GM12878 (cell line): Measurements from ENCODE around the gene CDC42BPA. TPM values are rescaled to one million over a fixed set of nuclear protein-coding genes. Genes with fewer than 3 reads are reported as not detected.
A peak's percentile ranks its signal among the peaks of the same experiment; 100 is the strongest.

ENCODE experiments used
- ATAC-seq: fragments of 200-7000 bp; cut with Tn5 transposase; 3 replicates; pipeline ENCODE4 v1.9.1; 2020; ENCODE audit warnings: mild to moderate bottlenecking, moderate library complexity
- BruUV-seq: library from RNA; stranded (reverse); fragments of 400-500 nt; replicated peaks from 2 replicates; lab custom pipeline; 2021; lab: Mats Ljungman, UMichigan
- CTCF ChIA-PET: fragments of 300-600 bp; sonication (Branson Sonifier 250); formaldehyde crosslinking; extraction: SDS; loops from one replicate; lab custom pipeline; 2021; ENCODE audit warnings: inconsistent platforms; lab: Yijun Ruan, JAX
- POLR2A ChIA-PET: fragments of 350-600 bp; formaldehyde crosslinking; extraction: SDS; loops from one replicate; lab custom pipeline; 2021; ENCODE audit warnings: inconsistent platforms; lab: Charles Lee
- RAD21 ChIA-PET: fragments of 300-600 bp; sonication (Branson Sonifier 250); formaldehyde crosslinking; loops from one replicate; lab custom pipeline; 2023; ENCODE audit warnings: antibody characterized with exemption; ENCODE audit not compliant: unreplicated experiment; lab: Charles Lee
- SMC1A ChIA-PET: fragments of 300-600 bp; sonication (Branson Sonifier 250); formaldehyde crosslinking; loops from one replicate; lab custom pipeline; 2023; ENCODE audit not compliant: unreplicated experiment, uncharacterized antibody; lab: Charles Lee
- DNase-seq: peaks from one replicate; pipeline ENCODE4 v3.0.0-alpha.2; 2011; ENCODE audit warnings: low read depth, low spot score
- FAIRE-seq: peaks from 3 replicates; lab custom pipeline; 2011; peaks lifted over from hg19 to GRCh38; lab: Jason Lieb, UNC
- H2AFZ ChIP-seq: 2 replicates; pipeline ENCODE4 v1.6.0; 2011; ENCODE audit warnings: low read depth, low read length, control low read depth; ENCODE audit not compliant: control insufficient read depth
- H3K27ac ChIP-seq: 2 replicates; pipeline ENCODE4 v1.5.1; 2011; ENCODE audit warnings: control low read depth; ENCODE audit not compliant: control insufficient read depth, insufficient read depth
- H3K27me3 ChIP-seq, 2 experiments: replicated peaks in 1 of 2; 2 replicates each; pipeline versions ENCODE4 v1.6.0 to v1.6.1; 2011; ENCODE audit warnings: low read length in 1 of 2; ENCODE audit not compliant: control insufficient read depth in 2 of 2, insufficient read depth in 2 of 2
- H3K36me3 ChIP-seq, 2 experiments: 2 replicates each; pipeline ENCODE4 v1.5.1; 2011; ENCODE audit warnings: low read length in 1 of 2; ENCODE audit not compliant: control insufficient read depth in 2 of 2, insufficient read depth in 2 of 2
- H3K4me1 ChIP-seq: 2 replicates; pipeline ENCODE4 v1.6.1; 2011; ENCODE audit warnings: mild to moderate bottlenecking, low read length, moderate library complexity, mixed read lengths; ENCODE audit not compliant: control insufficient read depth, insufficient read depth
- H3K4me2 ChIP-seq: 2 replicates; pipeline ENCODE4 v1.6.0; 2011; ENCODE audit warnings: control low read depth; ENCODE audit not compliant: control insufficient read depth, insufficient read depth
- H3K4me3 ChIP-seq: fragments of 200-600 bp; sonication (generic); 2 replicates; pipeline ENCODE4 v1.5.1; 2016
- H3K79me2 ChIP-seq: 2 replicates; pipeline ENCODE4 v1.6.0; 2011; ENCODE audit warnings: low read length; ENCODE audit not compliant: control insufficient read depth, insufficient read depth
- H3K9ac ChIP-seq: 2 replicates; pipeline ENCODE4 v1.8.0; 2011; ENCODE audit warnings: low read length, control low read depth, mixed read lengths; ENCODE audit not compliant: control insufficient read depth, insufficient read depth
- H3K9me3 ChIP-seq: replicated peaks from 3 replicates; pipeline ENCODE4 v1.5.1; 2011; ENCODE audit warnings: mild to moderate bottlenecking, low read length; ENCODE audit not compliant: control insufficient read depth, insufficient read depth
- H4K20me1 ChIP-seq: 2 replicates; pipeline ENCODE4 v1.6.0; 2011; ENCODE audit not compliant: control insufficient read depth, insufficient read depth
- BRCA1 ChIP-seq: IDR thresholded peaks from 2 replicates; pipeline ENCODE4 v1.6.1; 2011; ENCODE audit warnings: low read depth, low read length, improper control_type of control experiment
- CBFB ChIP-seq: IDR thresholded peaks from 2 replicates; pipeline ENCODE4 v1.6.1; 2016; ENCODE audit warnings: antibody characterized with exemption, low read depth
- CBX3 ChIP-seq: fragments of 200-600 bp; sonication (generic); IDR thresholded peaks from 2 replicates; pipeline ENCODE4 v1.6.1; 2016; ENCODE audit warnings: low read depth, borderline replicate concordance
- CTCF ChIP-seq, 3 experiments: IDR thresholded peaks in 2 of 3; conservative IDR thresholded peaks in 1 of 3; 2 replicates each; pipeline ENCODE4 v1.5.1; 2011; ENCODE audit warnings: low read depth in 3 of 3, low read length in 3 of 3, mild to moderate bottlenecking in 3 of 3, control low read depth in 2 of 3, moderate library complexity in 2 of 3, inconsistent platforms in 1 of 3, mixed read lengths in 1 of 3; ENCODE audit not compliant: control insufficient read depth in 2 of 3, insufficient read depth in 1 of 3; ENCODE audit errors: extremely low read depth in 1 of 3
- DPF2 ChIP-seq: fragments of 450-650 bp; IDR thresholded peaks from 2 replicates; pipeline ENCODE4 v1.6.1; 2017; ENCODE audit warnings: mild to moderate bottlenecking
- E2F8 ChIP-seq: fragments of 450-650 bp; IDR thresholded peaks from 2 replicates; pipeline ENCODE4 v1.6.1; 2018; ENCODE audit warnings: mild to moderate bottlenecking, low read depth, moderate library complexity; ENCODE audit not compliant: partially characterized antibody
- HDAC2 ChIP-seq: fragments of 200-600 bp; sonication (generic); IDR thresholded peaks from 2 replicates; pipeline ENCODE4 v1.6.1; 2017
- HDGF ChIP-seq: fragments of 450-650 bp; IDR thresholded peaks from 2 replicates; pipeline ENCODE4 v1.6.1; 2016; ENCODE audit warnings: antibody characterized with exemption
- IRF4 ChIP-seq: IDR thresholded peaks from 2 replicates; pipeline ENCODE4 v1.6.1; 2011; ENCODE audit warnings: low read depth, low read length
- JUNB ChIP-seq: IDR thresholded peaks from 2 replicates; pipeline ENCODE4 v1.6.1; 2016; ENCODE audit warnings: antibody characterized with exemption, mild to moderate bottlenecking
- MAX ChIP-seq: IDR thresholded peaks from 2 replicates; pipeline ENCODE4 v1.6.1; 2012; ENCODE audit warnings: low read depth, low read length, improper control_type of control experiment
- MYC ChIP-seq: IDR thresholded peaks from 2 replicates; pipeline ENCODE4 v1.6.1; 2011; ENCODE audit warnings: mild to moderate bottlenecking, low read length, moderate library complexity, inconsistent platforms; ENCODE audit not compliant: insufficient read depth, insufficient replicate concordance, insufficient read length, severe bottlenecking
- NBN ChIP-seq: fragments of 450-650 bp; IDR thresholded peaks from 2 replicates; pipeline ENCODE4 v1.6.1; 2016
- NFYB ChIP-seq: IDR thresholded peaks from 2 replicates; pipeline ENCODE4 v1.6.1; 2011; ENCODE audit warnings: low read depth, mild to moderate bottlenecking, low read length, improper control_type of control experiment, moderate library complexity; ENCODE audit not compliant: insufficient read depth
- NR2F1 ChIP-seq: fragments of 450-650 bp; conservative IDR thresholded peaks from 2 replicates; pipeline ENCODE4 v1.6.1; 2017; ENCODE audit warnings: mild to moderate bottlenecking
- POLR2AphosphoS5 ChIP-seq: IDR thresholded peaks from 2 replicates; pipeline ENCODE4 v1.6.1; 2011; ENCODE audit warnings: mild to moderate bottlenecking, low read length, inconsistent platforms
- SMARCA5 ChIP-seq: fragments of 450-650 bp; IDR thresholded peaks from 2 replicates; pipeline ENCODE4 v1.6.1; 2017; ENCODE audit warnings: mild to moderate bottlenecking
- SP1 ChIP-seq: IDR thresholded peaks from one replicate; pipeline ENCODE4 v1.6.1; 2011; ENCODE audit warnings: low read depth, low read length
- SRF ChIP-seq, 2 experiments: IDR thresholded peaks; 2 replicates each; pipeline ENCODE4 v1.6.1; 2011; ENCODE audit warnings: low read depth in 2 of 2, low read length in 2 of 2, mild to moderate bottlenecking in 1 of 2, moderate library complexity in 1 of 2
- TCF7 ChIP-seq: IDR thresholded peaks from 2 replicates; pipeline ENCODE4 v1.6.1; 2014; ENCODE audit warnings: antibody characterized with exemption, borderline replicate concordance
- ZNF207 ChIP-seq: fragments of 450-650 bp; IDR thresholded peaks from 2 replicates; pipeline ENCODE4 v1.6.1; 2014; ENCODE audit warnings: antibody characterized with exemption, mild to moderate bottlenecking, borderline replicate concordance
- WGBS: methylation state at CpG from one replicate; pipeline ENCODE4 v1.1.6; 2016; ENCODE audit warnings: low lambda C conversion rate; ENCODE audit not compliant: insufficient replicate concordance, insufficient coverage; ENCODE audit errors: missing lambda C conversion rate; 5-methylcytosine and 5-hydroxymethylcytosine counted together
- in situ Hi-C: fragments of 300-500 bp; cut with MboI; formaldehyde crosslinking; loops from 9 replicates; pipeline ENCODE4 v1.14.3; 2018; ENCODE audit warnings: mixed read lengths
- intact Hi-C: fragments of 100-400 bp; cut with micrococcal nuclease; formaldehyde crosslinking; loops from one replicate; pipeline ENCODE4 v1.14.2; 2022; ENCODE audit not compliant: unreplicated experiment
- polyA plus RNA-seq, 11 experiments: library from polyadenylated mRNA; depleted of rRNA in 4 of 11; unstranded in 6 of 11; stranded (reverse) in 5 of 11; fragments of >200 nt; fragmentation: Nextera tagmentation in 4 of 11; fragmentation: Illumina TruSeq in 1 of 11; extraction: Ambion mirVana in 4 of 11; extraction: Trizol in 1 of 11; gene quantifications; 1 replicate in 1 of 11; 2 replicates in 10 of 11; pipeline versions ENCODE4 v1.2.1 to v1.2.3, GENCODE V29; 2011 to 2016; ENCODE audit warnings: inconsistent platforms in 2 of 11, missing spikeins in 2 of 11, low read depth in 1 of 11
- total RNA-seq, 4 experiments: library from RNA; depleted of rRNA in 3 of 4; stranded (reverse); fragments of >200 nt in 3 of 4; fragmentation: Illumina TruSeq in 1 of 4; extraction: Trizol in 1 of 4; gene quantifications; 2 replicates each; pipeline versions ENCODE4 v1.2.1 to v1.2.3, GENCODE V29; 2013 to 2021

Gene CDC42BPA
- total and polyA plus RNA-seq, 10 of the 15 experiments (the other 5 are each of a cell fraction or from before 2014, with no cell fraction given), result 0.02 to 0.52 (median 0.10) TPM

- TF ChIP-seq BRCA1 (no peak), JUNB (peak; percentile 85), TCF7 (no peak)
- TF ChIP-seq, all 136 proteins: peak for 7
Measured at GRCh38 chr1:227072991-227073390, 245.3 kb downstream of the CDC42BPA start (continued).

- ATAC-seq (no peak), FAIRE-seq (no peak), DNase-seq (no peak)
- SMC1A ChIA-PET, result interaction anchor here (0.6 kb wide), 2 partner anchors 25 to 462 kb away, joined by 3 read pairs; no protein-coding TSS in a partner anchor
- CTCF ChIA-PET, result interaction anchor here (0.7 to 1.2 kb wide), 2 partner anchors 13 to 19 kb away, joined by 3 read pairs; no protein-coding TSS in a partner anchor
- H3K4me2 ChIP-seq, result no peak overlapping the region
- H3K9me3 ChIP-seq, result no peaks in the 10 kb centered on the region
- H2AFZ ChIP-seq, result no peak overlapping the region
- in situ Hi-C loops (no loop called here), intact Hi-C loops (no loop called here)
- no peak overlapping the region for H3K4me3 ChIP-seq
- H3K9ac ChIP-seq, result no peak overlapping the region
- H3K4me1 ChIP-seq, result no peaks in the 10 kb centered on the region
- no peaks in the 10 kb centered on the region for H3K27me3 ChIP-seq
- H3K27ac ChIP-seq, result no peak overlapping the region
- TF ChIP-seq NFYB, result no peak
- TF ChIP-seq NR2F1, result no peak
- TF ChIP-seq ZNF207, result no peak
- TF ChIP-seq CTCF (IDR thresholded peaks at IDR 0.05 in 2 of 3, conservative IDR thresholded peaks at IDR 0.05 in 1 of 3; ENCODE audit: control insufficient read depth in 2 of 3, extremely low read depth in 1 of 3, insufficient read depth in 1 of 3, low read depth in 3 of 3, low read length in 3 of 3), result no peak
- TF ChIP-seq IRF4, result no peak
- no peak for TF ChIP-seq CBFB
- TF ChIP-seq SRF (IDR thresholded peaks at IDR 0.05; ENCODE audit: low read depth in 2 of 2, low read length in 2 of 2), result no peak
- TF ChIP-seq SMARCA5, result no peak
- TF ChIP-seq NBN, result no peak
- TF ChIP-seq HDGF, result no peak
- TF ChIP-seq HDAC2, result no peak
- TF ChIP-seq MYC, result no peak
- no peak for TF ChIP-seq DPF2
- TF ChIP-seq SP1, result no peak
- no peak for TF ChIP-seq E2F8
- TF ChIP-seq POLR2AphosphoS5, result no peak
- TF ChIP-seq MAX, result no peak
- TF ChIP-seq CBX3, result no peak
- POLR2A ChIA-PET, result no interaction called here
- WGBS, result 50% methylated on average over 4 of the region's 4 CpGs
- H3K79me2 ChIP-seq, result no peaks in the 10 kb centered on the region
- no peaks in the 10 kb centered on the region for H3K36me3 ChIP-seq
- RAD21 ChIA-PET, result no interaction called here
- no peaks in the 10 kb centered on the region for H4K20me1 ChIP-seq
- no TSS peak for BruUV-seq
Measured at GRCh38 chr1:227071895-227072587, 246.3 kb downstream of the CDC42BPA start.
